ENCODE measurements around the gene PCSK1N. TPM values are rescaled to one million over a fixed set of nuclear protein-coding genes. Genes with fewer than 3 reads are reported as not detected.

PCSK1N gene
- total RNA-seq, 1 experiment from 2014 or later, result 0.22 TPM

DNA sequence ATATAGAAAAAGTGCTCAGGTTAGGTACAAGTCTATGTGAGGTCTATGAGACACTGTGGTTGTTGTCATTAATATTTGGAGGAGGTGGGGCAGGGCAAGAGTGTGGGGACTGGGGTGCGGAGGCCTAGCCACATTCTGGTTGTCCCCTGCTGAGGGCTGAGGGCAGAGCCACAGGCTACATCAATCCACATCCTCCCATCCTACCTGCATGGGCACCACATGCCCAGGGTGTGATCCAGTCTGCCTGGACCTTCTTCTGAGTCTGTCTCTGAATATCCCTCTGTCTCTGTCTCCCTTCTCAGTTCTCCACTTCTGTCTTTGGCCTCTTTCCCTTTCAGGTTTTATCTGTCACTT lies 50.2 kb downstream of the PCSK1N start:
- no peaks in the 10 kb centered on the region for H3K9me2 ChIP-seq (ENCODE audit: insufficient read depth)
- no peak for TF ChIP-seq CBX3 (IDR thresholded peaks at IDR 0.05; ENCODE audit: low read depth)
- TF ChIP-seq RAD21 (IDR thresholded peaks at IDR 0.05; ENCODE audit: low read depth), result no peak
- no peaks in the 10 kb centered on the region for H3K79me2 ChIP-seq (ENCODE audit: insufficient read depth, low read length)
- CTCF ChIA-PET, result no interaction called here
- no peak overlapping the region for H3K4me3 ChIP-seq (replicated peaks in 1 of 2; ENCODE audit: low read depth in 1 of 2, low read length in 2 of 2)
- ATAC-seq, result no peak
- RAD21 ChIA-PET (ENCODE audit: low non-redundant PET in 1 of 2, low total read pairs in 2 of 2, uncharacterized antibody in 2 of 2, unreplicated experiment in 2 of 2), result no interaction called here
- no peak overlapping the region for H3K9ac ChIP-seq (ENCODE audit: low read length)
- no peaks in the 10 kb centered on the region for H3K9me3 ChIP-seq (ENCODE audit: control insufficient read depth in 1 of 2, insufficient read depth in 1 of 2, low read depth in 1 of 2, low read length in 2 of 2)
- intact Hi-C loops (cut with micrococcal nuclease), result no loop called here
- no peaks in the 10 kb centered on the region for H3K36me3 ChIP-seq (ENCODE audit: control insufficient read depth in 1 of 2, insufficient read depth in 2 of 2, low read length in 2 of 2)
- no peak overlapping the region for H2AFZ ChIP-seq (ENCODE audit: low read depth, low read length, poor library complexity, severe bottlenecking)
- no peaks in the 10 kb centered on the region for H4K20me1 ChIP-seq (ENCODE audit: insufficient read depth)
- H3K27ac ChIP-seq (ENCODE audit: low read depth, low read length), result no peak overlapping the region
- no TSS peak for BruUV-seq (replicated peaks)
- no peak for DNase-seq (ENCODE audit: low read depth, low spot score)
- POLR2A ChIA-PET, result no interaction called here
- H3K27me3 ChIP-seq (ENCODE audit: insufficient read depth, low read length), result no peaks in the 10 kb centered on the region
- no peak overlapping the region for H3K4me2 ChIP-seq (ENCODE audit: low read length)
- H3K4me1 ChIP-seq (ENCODE audit: control insufficient read depth in 1 of 2, insufficient read depth in 2 of 2, low read length in 2 of 2), result no peaks in the 10 kb centered on the region

DNA sequence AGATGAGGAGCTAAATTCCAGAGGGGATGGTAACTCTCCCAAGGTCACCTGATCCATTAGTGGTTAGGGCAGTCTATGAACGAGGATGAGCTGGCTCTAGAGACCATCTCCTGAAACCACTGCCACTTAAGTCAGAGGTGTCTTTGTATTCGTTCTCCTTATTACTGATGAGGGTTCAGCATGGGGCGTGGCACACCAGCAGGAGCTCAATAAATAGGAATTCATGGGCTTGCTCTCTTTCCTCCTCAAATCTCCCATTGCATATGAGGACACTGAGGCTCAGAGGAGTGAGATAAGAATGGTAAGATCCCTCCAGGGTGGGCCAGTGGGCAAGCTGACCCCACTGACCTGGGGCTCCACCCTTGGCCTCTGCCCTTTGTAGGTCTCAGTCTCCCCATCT lies 50.7 kb downstream of the PCSK1N start:
- ATAC-seq, result no peak
- H3K9ac ChIP-seq (ENCODE audit: low read length), result no peak overlapping the region
- H3K9me3 ChIP-seq (ENCODE audit: control insufficient read depth in 1 of 2, insufficient read depth in 1 of 2, low read depth in 1 of 2, low read length in 2 of 2), result no peaks in the 10 kb centered on the region
- POLR2A ChIA-PET, result no interaction called here
- H4K20me1 ChIP-seq (ENCODE audit: insufficient read depth), result no peaks in the 10 kb centered on the region
- no peak for DNase-seq (ENCODE audit: low read depth, low spot score)
- no peak overlapping the region for H3K27ac ChIP-seq (ENCODE audit: low read depth, low read length)
- no peaks in the 10 kb centered on the region for H3K9me2 ChIP-seq (ENCODE audit: insufficient read depth)
- H3K79me2 ChIP-seq (ENCODE audit: insufficient read depth, low read length), result no peaks in the 10 kb centered on the region
- no peaks in the 10 kb centered on the region for H3K27me3 ChIP-seq (ENCODE audit: insufficient read depth, low read length)
- H3K4me2 ChIP-seq (ENCODE audit: low read length), result no peak overlapping the region
- BruUV-seq (replicated peaks), result no TSS peak
- no peak overlapping the region for H3K4me3 ChIP-seq (replicated peaks in 1 of 2; ENCODE audit: low read depth in 1 of 2, low read length in 2 of 2)
- H2AFZ ChIP-seq (ENCODE audit: low read depth, low read length, poor library complexity, severe bottlenecking), result no peak overlapping the region
- H3K4me1 ChIP-seq (ENCODE audit: control insufficient read depth in 1 of 2, insufficient read depth in 2 of 2, low read length in 2 of 2), result no peaks in the 10 kb centered on the region
- RAD21 ChIA-PET (ENCODE audit: low non-redundant PET in 1 of 2, low total read pairs in 2 of 2, uncharacterized antibody in 2 of 2, unreplicated experiment in 2 of 2), result no interaction called here
- CTCF ChIA-PET, result no interaction called here
- no peak for TF ChIP-seq SP1 (IDR thresholded peaks at IDR 0.05; ENCODE audit: low read depth)
- no peak for TF ChIP-seq TCF7L2 (IDR thresholded peaks at IDR 0.05; ENCODE audit: borderline replicate concordance, extremely low read depth, insufficient read depth, insufficient read length)
- TF ChIP-seq EGR1 (IDR thresholded peaks at IDR 0.05; ENCODE audit: low read depth), result no peak
- TF ChIP-seq RAD21 (IDR thresholded peaks at IDR 0.05; ENCODE audit: low read depth), result no peak
- TF ChIP-seq POLR2AphosphoS5 (IDR thresholded peaks at IDR 0.05; ENCODE audit: low read depth, low read length), result no peak
- TF ChIP-seq, protein P1, sequence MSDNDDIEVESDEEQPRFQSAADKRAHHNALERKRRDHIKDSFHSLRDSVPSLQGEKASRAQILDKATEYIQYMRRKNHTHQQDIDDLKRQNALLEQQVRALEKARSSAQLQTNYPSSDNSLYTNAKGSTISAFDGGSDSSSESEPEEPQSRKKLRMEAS (IDR thresholded peaks at IDR 0.05), result no peak
- TF ChIP-seq, protein P2, sequence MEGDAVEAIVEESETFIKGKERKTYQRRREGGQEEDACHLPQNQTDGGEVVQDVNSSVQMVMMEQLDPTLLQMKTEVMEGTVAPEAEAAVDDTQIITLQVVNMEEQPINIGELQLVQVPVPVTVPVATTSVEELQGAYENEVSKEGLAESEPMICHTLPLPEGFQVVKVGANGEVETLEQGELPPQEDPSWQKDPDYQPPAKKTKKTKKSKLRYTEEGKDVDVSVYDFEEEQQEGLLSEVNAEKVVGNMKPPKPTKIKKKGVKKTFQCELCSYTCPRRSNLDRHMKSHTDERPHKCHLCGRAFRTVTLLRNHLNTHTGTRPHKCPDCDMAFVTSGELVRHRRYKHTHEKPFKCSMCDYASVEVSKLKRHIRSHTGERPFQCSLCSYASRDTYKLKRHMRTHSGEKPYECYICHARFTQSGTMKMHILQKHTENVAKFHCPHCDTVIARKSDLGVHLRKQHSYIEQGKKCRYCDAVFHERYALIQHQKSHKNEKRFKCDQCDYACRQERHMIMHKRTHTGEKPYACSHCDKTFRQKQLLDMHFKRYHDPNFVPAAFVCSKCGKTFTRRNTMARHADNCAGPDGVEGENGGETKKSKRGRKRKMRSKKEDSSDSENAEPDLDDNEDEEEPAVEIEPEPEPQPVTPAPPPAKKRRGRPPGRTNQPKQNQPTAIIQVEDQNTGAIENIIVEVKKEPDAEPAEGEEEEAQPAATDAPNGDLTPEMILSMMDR (IDR thresholded peaks at IDR 0.05 in 2 of 3, conservative IDR thresholded peaks at IDR 0.05 in 1 of 3; ENCODE audit: borderline replicate concordance in 1 of 3, insufficient read depth in 1 of 3, low read depth in 2 of 3, low read length in 2 of 3), result no peak
- TF ChIP-seq YY1 (IDR thresholded peaks at IDR 0.05; ENCODE audit: extremely low read depth, insufficient replicate concordance, low read depth, low read length), result no peak
- TF ChIP-seq, protein P3, sequence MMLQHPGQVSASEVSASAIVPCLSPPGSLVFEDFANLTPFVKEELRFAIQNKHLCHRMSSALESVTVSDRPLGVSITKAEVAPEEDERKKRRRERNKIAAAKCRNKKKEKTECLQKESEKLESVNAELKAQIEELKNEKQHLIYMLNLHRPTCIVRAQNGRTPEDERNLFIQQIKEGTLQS (IDR thresholded peaks at IDR 0.05), result no peak
- TF ChIP-seq ZFX (IDR thresholded peaks at IDR 0.05), result no peak
- TF ChIP-seq SIN3A (IDR thresholded peaks at IDR 0.05; ENCODE audit: low read depth), result no peak
- TF ChIP-seq POLR2A (IDR thresholded peaks at IDR 0.05; ENCODE audit: borderline replicate concordance, extremely low read depth, insufficient read depth, insufficient read length), result no peak
- TF ChIP-seq FOSL1 (IDR thresholded peaks at IDR 0.05; ENCODE audit: low read depth), result no peak
- TF ChIP-seq ELF1 (IDR thresholded peaks at IDR 0.05; ENCODE audit: borderline replicate concordance, low read depth), result no peak
- no peak for TF ChIP-seq CEBPB (IDR thresholded peaks at IDR 0.05; ENCODE audit: low read depth)
- TF ChIP-seq SRF (IDR thresholded peaks at IDR 0.05; ENCODE audit: low read depth), result no peak
- TF ChIP-seq JUND (IDR thresholded peaks at IDR 0.05), result no peak
- intact Hi-C loops (cut with micrococcal nuclease), result no loop called here
- H3K36me3 ChIP-seq (ENCODE audit: control insufficient read depth in 1 of 2, insufficient read depth in 2 of 2, low read length in 2 of 2), result no peaks in the 10 kb centered on the region

Measured in HCT116 (cell line).